GM19468 (cell line): ENCODE results near the gene SLC22A3.

Experiments used
- ATAC-seq: cut with Tn5 transposase; IDR thresholded peaks from one replicate; pipeline ENCODE4 v1.9.1; 2021; ENCODE audit warnings: mild to moderate bottlenecking, moderate library complexity, moderate number of reproducible peaks; ENCODE audit not compliant: unreplicated experiment; ENCODE audit errors: extremely low read depth

The SLC22A3 gene

DNA sequence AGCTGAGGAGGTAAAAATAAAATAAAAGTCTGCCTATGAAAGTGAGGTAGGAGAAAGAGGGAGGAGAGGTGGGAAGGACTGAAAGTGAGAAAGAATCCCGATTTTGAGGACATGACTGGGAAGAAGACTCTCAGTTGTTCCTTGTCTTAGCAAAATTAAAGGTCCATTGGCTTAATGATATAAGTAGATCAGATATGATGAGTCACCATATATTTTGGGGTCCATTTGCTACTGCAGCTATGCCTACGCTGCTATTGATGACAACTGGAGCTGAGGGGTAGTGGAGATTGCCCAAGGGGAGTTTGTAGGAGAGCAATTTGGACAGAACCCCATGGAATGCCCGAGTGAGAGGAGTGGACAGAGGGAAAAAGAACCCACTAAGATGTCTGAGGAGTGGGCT, 15.1 kb upstream of the SLC22A3 start:
- no peak for ATAC-seq

DNA sequence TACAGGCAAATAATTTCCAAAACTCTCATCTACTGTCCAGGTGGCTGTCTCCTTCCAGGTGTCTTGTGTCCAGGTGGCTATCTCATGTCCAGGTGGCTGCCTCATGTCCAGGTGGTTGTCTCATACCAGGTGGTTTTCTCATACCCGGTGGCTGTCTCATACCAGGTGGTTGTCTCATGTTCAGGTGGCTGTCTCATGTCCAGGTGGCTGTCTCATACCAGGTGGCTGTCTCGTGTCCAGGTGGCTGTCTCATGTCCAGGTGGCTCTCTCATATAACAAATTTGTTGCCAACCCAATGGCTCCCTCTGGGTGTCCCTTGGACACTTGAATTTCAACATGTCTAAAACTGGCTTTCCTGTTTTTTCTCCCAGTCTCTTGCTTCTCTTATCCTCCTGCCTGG, 14.3 kb upstream of the SLC22A3 start:
- no peak for ATAC-seq

DNA sequence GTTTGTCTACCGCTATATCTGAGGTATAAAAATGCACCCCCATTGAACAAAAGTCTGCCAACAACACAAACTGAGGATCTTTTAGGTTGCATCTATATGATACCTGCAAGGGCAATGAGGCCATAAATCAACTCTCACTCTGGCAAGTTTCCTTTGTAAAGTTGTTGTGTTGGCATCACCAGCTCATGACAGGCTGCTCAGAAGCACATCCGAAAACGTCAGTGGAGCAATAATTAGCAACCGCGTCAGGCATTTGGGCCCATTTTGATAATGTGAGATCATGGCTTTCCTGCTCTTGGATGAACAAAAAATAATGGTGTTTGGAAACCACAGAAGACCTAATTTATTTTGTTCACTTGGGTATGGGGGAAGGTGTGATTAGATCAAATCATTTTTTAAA, 12.0 kb upstream of the SLC22A3 start:
- ATAC-seq, result no peak

DNA sequence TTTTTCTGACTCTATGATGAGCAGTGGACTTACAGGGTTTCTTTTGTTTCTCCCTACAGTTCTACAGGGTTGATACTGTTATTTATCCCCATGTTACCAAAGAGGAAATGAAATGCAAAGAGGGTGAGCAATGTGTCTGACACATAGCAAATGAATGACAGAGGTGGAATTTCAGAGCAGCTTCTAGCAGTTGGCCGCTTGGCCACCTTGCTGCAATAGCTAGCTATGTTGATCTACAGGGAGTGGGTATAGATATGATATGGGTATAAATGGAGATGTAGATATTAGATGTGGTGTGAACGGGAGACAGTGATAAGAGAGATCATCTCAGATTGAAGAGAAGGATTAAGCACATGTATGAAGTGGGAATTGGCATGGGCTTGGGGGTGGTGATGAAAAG, 10.9 kb upstream of the SLC22A3 start:
- ATAC-seq, result no peak

DNA sequence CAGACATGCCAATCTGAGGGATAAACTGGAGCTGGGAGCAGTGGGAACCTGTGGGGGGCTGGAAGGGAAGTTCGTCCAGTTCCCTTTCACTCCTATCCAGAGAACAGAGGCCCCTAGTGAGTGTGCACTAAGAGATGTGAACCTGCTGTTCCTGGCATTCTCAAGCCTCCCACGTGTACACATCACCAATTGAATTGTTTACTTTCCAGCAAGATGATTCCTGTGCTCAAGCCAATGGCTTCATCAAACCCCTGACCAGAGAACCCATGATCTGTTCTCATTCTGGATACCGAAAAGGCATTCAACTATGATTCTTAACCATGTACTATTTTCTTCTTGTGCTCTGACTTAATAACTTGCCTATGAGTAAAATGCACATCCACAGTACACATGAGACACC, 10.2 kb upstream of the SLC22A3 start:
- no peak for ATAC-seq

DNA sequence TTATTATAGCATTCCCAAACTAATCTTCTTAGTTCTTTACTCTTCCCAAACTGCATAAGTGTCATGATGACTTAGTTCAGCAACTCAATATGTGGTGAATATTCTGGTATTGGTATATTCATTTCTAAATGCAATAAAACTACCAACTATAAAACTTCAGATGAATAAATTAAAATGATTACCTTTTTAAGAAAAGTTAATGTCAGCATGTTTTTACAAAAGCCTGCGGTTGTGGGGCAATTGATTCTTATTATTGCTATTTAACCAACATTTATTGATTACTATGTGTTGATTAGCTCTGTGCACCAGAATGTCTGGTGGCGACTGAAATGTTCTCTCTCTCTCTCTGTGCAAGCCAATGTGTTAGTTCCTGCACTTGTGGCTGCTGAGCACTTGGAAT, 5.0 kb upstream of the SLC22A3 start:
- ATAC-seq, result no peak

DNA sequence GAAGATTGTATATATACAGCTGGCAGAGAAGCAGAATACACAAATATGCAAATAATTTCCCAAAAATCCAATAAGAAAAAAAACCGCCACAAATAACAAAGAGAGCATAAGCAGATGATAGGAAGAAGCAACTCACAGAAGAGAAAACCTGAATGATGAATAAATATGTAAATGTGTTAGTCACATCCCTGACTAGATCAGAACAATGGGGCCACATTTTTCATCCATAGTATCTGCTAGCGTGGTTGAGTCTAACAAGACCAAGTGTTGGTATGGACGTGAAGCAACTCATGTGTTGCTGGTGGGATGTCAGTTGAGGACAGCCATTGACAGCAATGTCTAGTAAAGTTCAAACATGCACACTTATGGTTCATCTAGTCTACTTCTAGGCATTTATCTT, 3.9 kb upstream of the SLC22A3 start:
- no peak for ATAC-seq

DNA sequence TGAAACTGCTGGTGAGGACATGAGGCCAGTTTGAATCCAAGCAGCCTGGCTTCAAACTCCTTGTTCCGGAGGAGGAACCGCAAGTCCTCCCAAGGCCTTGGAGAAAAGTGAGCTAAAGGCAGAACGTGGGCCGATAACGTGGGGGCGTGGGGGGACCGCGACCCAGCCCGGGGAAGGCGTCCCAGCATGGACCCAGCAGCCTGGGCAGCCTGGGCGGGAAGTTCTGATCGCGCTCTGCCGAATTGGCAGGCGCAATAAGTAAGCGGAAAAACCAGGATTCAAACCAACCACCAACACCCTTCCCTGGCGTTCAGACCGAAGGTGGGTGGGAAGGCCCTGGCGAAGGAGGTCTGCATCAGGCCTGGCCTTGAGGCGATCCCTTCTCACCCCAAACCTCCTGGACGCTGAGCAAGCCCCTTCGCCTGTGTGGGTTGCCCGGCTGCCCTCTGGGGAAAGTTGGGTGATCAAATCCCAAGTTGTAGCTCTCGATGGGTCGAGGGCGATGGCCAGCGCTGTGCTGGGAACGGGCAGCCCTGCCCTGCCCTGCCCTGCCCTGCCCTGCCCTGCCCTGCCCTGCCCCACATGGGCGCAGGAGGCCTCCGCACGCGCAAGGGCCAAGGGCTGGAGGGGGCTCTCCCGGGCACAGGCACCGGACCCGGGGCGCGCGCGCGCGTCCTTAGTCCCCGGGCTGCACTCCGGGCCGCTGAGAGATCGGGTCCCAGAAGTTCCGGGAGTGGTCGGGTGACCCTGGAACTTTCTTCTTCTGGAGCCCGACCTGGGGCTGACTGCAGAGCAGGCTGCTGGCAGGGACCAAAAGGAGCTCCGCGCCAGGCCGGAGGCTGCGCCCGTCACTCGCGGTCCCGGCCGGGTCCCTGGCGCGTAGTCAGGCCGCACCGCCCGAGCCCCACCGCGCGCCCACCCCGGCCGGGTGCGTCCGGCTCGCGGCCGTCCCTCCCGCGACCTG, 637 bp upstream of the SLC22A3 start:
- ATAC-seq, result no peak

DNA sequence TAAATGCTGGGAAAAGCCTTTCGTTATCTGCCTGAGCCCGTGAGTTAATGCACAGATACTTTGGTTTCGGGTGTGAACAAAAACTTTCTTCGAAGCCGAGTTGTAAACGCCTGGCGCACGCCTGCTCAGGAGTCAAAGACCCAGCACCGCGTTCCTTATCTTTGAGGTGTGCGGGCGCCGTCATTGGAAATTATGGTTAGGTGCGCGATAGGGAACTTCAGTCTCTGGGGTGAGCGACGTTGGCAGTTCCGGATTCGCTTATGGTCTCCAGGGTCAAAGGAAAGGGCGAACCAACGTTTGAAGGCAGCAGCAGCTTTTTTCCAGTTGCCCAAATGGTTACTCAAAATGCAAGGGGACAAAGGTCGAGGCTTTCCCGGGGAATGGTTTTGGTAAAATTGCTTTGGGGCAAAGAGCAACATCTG, 853 bp downstream of the SLC22A3 start:
- no peak for ATAC-seq

DNA sequence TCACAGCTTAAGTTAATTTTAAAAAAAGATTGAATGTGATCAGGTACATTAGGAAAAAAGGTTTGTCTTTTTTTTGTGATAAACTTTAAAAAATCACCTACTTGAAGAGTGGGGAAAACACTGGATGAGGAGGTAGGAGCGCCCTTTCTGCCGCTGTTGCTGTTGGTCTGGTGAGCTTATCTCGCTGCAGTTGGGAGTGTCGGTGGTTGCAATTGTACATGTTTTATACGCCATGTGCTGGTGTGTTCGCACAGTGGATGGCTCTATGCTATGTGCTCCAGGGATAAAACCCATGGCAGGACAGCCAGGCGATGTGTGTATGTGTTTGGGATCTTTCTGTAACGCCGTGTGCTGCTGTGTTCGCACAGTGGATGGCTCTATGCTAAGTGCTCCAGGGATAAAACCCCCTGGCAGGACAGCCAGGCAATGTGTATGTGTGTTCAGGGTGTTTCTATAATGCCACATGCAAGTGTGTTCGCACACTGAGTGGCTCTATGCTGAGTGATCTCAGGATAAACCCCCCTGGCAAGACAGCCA, 1.7 kb downstream of the SLC22A3 start:
- no peak for ATAC-seq

DNA sequence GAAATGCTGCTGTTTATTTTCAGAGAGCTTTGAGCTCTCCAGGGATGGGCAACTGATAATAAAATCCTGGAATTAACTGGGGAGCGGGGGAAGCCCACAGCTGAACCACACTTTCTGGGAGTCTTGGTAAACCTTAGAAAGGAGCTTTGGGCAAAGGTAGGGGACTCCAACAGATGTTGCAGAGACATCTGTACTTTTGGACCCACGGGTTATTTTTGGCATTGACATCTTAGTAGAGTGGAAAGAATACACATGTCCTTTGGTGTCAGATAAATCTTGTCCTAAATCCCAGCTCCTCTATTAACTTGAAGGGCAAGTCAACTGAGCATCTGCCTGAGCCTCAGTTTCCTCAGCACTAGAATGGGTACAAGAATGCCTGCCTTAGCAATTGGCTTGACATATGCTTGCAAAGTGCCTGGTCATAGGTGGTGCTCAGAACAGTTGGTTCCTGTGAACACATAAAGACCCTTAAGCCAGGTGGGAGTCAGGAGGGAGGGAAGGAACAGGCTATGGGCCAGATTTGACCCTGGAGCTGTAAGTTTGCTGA, 5.8 kb downstream of the SLC22A3 start:
- no peak for ATAC-seq

DNA sequence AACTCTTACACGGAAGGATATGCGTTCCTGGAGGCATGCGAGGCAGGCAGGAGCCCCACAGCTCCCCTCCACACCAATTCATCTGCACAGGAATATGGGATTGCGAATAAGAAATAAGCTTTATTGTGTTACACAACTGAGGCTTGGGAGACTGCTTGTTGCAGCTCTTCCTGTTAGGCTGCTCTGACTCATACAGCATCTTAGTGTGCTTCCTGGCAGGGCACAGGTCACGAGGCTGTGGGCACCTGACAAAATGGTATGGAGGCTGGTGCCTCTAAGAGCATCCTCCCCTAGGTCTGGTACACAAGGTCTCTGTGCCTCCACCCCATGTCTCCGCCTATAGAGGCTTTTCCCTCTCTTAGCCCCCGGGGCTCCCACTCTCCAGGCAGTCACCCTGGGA, 6.8 kb downstream of the SLC22A3 start:
- no peak for ATAC-seq

DNA sequence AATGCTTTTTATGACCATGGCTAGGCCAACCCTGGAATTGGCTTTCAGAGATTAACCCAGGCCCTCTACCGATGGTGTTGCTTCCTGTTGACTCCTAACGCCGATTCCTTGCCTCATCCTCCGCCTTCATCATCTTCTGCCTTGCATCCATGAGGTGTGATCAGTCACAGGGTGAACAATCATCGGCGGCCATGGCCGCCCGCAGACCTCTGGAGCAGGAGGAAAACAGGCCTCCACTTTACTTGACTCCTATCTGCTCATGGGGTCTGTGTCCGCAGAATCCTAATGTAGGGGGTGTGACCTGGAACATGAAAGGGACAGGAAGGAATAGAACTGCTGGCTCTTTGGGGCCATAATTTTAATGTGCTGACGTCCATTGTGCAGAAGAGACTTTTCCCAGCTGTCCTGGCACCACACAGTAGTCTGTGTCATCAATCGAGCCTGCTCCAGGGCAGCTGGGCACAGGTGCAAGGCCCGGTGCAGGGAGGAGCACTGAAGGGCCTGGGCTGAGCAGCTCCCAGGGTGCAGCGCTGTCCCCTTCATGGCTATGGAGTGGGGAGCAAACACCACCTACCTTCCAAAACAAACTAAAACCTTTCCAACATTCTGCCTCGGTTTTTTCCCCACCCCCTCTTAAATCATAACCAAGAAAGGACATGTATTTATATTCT, 8.0 kb downstream of the SLC22A3 start:
- ATAC-seq, result no peak

DNA sequence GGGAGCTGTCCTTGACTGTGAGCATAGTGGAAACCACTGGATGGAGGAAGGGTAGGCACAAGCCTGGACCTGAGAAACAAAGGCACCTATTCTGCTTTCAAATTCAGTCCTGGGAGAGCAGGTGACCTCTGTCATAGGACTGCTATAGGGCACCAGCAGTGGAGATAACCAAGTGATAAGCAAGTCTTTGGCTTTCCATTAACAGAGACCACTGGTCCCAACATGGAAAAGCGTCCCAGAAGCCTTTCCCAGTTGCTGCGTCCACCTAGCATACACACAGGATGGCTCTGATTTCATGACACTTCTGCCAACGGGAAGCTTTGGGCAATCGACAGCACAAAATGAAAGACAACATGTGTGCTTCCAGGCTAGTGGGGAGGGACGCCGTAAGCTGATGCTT, 8.9 kb downstream of the SLC22A3 start:
- no peak for ATAC-seq

DNA sequence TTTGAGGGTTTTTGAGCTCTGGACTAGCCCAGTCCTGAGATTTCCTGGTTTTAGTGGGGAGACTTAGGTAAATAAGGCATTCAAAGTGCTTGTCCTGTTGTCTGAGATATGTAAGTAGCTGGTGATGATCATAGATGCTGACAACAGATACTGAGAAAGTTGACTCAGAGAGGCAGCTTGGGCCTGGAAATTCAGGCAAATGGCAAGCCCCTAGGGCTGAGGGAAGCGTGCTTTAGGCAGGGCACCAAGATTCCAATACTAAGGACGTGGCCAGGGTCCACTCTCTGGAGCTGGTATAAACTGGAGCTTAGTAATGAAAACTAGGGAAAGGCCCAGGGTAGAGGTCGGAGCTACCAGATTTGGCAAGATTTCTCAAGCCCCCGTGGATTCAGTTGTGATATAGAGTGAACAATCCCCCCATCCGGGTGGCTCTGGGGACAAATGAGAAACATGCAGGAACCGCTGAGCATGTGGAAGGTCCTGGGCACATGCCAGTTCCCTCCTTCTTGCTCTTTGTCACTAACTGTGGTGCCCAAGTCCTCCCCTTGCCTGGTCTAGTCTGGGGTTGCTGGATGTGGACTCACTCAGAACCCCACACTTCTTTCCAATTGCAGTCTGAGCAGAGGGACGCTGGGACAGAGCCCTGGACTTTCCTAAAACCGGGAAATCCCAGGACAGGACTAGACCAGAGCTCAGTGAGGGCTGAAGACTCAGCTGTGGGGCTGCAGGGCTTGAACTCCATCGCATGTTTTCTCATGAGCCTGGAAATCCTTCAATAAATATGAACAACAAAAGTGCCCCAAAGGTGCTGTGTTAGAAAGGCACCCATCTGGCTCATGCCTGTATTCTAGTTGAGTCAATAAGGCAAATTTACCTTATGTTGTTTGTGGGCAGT, 10.3 kb downstream of the SLC22A3 start:
- no peak for ATAC-seq

DNA sequence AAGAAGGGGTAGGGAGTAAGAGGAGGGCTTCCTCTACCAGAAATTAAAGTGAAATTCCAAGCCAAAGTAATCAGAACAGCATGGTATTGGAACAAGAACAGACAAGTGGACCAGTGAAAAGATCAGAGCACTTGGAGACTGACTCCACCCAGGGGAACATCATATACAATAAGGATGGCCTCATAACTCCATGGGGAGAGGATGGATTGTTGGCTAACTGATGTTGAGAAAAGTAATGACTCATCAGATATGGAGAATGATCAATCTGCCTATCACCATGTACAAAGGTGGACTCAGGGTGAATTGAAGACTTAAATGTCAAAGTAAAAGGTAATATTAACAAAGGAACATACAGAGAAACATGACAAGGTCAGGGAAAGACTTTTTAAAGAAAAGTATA, 12.8 kb downstream of the SLC22A3 start:
- ATAC-seq, result no peak

DNA sequence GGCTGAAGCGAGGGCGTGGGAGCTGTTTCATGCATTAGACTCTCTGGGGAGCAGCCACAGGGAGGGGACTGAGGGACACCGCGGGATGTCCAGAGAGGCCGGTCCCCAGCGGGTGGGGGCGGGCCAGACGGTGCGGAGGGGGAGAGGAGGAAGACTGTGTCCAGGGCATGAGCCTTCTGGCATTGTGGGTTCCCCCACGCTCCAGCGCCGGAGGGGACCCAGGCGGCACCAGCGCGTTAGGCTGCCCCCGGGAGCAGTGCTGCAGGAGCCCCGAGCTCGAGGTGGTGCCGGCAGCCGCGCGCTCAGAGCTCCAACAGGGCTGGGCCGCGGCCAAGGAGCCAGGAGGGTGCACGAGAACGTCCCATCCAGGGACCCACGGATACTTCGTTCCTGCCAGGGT, 14.4 kb downstream of the SLC22A3 start:
- no peak for ATAC-seq

DNA sequence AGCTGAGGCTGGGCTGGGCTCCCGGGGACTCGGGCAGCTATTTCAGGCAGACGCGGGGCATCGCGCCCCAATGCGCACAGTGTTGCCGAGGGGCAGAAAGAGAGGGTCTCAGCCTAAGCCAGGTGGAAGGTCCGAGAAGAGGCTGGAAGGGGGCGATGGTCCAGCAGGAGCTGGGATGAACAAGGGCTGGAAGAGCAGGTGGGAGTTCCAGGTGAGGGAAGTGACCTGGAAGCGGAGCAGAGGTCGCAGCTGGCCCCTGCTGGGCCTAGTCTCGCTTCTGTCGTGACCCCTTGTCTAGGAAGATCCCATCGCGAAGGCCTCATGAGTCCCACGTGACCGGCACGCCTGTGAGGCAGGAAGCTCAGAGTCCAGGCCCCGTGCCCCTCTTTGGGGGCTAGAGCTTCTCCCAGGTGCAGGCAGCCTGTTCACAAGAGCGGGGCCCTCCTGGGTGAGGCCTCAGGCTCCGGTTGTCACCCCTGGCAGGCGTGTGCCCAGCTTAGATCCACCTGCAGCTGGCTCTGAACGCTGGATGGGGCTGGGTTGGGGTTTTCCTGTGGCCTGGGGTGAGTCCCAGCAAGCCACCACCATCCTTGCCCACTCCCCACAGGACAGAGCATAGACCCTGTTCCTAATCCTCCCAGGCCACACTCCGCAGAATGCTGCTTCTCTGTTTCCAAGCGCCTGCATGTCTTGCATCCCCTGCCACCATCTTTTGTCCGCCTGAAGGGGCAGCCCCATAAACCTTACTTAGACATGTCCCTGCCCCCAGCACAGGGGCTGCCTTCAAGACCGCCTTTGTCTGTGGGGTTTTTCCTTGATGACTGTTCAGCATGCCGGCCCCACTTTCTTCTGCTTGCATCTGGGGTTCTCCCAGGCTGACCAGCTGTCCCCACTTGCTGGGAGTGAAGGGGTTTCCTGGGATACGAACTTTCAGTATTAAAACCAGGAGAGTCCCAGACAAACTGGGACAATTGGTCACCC, 15.1 kb downstream of the SLC22A3 start:
- no peak for ATAC-seq

DNA sequence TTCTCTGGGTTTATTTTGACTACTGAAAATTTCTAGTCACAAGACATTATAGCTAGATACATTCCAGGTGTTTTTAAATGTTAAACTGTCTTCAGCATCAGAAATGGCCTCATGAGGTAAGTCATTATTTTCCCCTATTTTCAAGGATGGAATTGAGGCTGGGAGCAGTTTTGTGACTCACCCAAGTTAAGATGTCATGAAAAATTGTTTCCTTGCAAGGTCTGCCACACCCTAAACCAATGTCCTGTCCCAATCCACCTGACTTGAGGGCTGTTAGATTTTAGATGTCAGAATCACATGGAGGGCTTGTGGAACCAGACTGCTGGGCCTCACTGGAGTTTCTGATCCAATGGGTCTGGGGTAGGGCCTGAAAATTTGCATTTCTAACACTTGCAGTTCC, 16.9 kb downstream of the SLC22A3 start:
- ATAC-seq, result no peak
